A673 (cell line): ENCODE results near the gene KIAA0232.

Experiments used
- EZH2 ChIP-seq: fragments of 200-600 bp; sonication (generic); IDR thresholded peaks from 2 replicates; pipeline ENCODE4 v1.6.1; 2017; ENCODE audit warnings: borderline replicate concordance, low read depth, mild to moderate bottlenecking, mixed read lengths, antibody characterized with exemption, low read length; ENCODE audit not compliant: poor library complexity, severe bottlenecking
- TF ChIP-seq, protein P1 (sequence below): fragments of 300-800, 200-600 bp; sonication (generic); conservative IDR thresholded peaks from 2 replicates; pipeline ENCODE4 v1.5.1; 2017; ENCODE audit warnings: low read depth, mild to moderate bottlenecking, antibody characterized with exemption, low read length, moderate library complexity, mixed read lengths

DNA sequence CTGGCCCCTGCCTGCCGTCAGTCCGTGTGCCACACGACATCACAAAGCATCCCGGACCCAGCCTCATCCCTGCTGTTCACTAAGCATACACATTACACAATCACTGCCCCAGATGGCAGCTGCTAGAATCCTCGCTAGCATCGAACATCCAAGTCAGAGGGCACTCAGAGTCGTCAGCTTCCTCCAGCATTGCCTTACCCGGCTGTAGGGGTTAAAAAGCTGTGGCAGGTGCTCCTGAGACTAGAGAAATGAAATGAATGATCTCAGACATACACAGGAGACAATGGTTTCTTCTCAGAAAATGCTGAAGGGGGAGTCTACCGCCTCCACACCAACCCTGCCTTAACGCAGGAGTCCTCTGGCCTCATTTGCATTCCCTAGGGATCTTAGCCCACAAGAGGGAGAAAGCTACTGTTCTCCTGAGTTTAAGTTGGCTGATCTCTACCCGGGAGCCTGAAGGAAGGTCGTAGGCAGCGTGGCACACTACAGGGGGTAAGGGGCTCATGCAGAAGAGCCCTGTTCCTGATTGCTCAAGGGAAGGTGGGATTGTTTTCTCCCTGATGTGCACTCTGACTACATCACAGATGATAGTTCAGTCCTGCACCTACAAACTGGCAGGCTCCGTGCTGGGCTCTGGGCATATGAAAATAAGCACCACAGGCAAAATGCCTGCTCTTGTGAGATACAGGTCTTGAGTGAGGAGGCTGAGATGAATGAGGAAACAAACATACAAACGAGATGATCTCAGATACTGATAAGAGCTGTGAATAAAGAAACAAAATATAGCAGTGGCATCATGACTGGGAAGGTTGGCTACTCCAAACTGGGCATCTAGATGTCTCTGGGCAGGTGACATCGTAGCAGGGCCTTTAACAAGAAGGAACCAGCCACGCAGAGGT is 2.6 kb upstream of the KIAA0232 start:
- TF ChIP-seq, protein P1, sequence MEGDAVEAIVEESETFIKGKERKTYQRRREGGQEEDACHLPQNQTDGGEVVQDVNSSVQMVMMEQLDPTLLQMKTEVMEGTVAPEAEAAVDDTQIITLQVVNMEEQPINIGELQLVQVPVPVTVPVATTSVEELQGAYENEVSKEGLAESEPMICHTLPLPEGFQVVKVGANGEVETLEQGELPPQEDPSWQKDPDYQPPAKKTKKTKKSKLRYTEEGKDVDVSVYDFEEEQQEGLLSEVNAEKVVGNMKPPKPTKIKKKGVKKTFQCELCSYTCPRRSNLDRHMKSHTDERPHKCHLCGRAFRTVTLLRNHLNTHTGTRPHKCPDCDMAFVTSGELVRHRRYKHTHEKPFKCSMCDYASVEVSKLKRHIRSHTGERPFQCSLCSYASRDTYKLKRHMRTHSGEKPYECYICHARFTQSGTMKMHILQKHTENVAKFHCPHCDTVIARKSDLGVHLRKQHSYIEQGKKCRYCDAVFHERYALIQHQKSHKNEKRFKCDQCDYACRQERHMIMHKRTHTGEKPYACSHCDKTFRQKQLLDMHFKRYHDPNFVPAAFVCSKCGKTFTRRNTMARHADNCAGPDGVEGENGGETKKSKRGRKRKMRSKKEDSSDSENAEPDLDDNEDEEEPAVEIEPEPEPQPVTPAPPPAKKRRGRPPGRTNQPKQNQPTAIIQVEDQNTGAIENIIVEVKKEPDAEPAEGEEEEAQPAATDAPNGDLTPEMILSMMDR = no peak
- no peak for TF ChIP-seq EZH2
